CD4-positive, alpha-beta T cell treated with Interleukin-21 for 1 hour (primary cell): ENCODE measurements around the gene PKD1.

Source experiments
- DNase-seq: peaks from one replicate; pipeline ENCODE4 v3.0.0-alpha.2; 2020

Gene PKD1

DNA sequence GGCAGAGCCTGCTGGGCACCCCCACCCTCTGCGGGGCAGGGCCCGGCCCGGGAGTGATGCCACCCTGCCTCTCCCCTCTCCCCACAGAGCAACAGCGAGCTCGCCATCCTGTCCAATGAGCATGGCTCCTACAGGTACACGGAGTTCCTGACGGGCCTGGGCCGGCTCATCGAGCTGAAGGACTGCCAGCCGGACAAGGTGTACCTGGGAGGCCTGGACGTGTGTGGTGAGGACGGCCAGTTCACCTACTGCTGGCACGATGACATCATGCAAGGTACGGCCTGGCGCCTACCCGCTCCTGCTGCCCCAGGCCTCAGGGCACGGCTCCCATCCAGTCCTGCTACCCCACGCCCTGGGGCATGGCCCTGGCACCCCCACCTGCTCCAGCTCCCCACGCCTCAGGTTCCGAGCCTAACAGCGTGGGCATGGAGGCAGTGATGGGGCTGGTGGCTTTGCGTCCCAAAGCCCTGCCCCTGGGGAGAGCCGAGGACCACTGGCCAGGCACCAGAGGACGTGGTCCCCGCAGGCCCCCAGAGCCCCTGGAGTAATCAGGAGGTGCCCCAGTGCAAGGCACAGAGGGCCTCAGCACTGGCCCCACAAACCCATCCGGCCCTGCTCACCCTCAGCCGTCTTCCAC, 49.5 kb downstream of the PKD1 start:
- no peak for DNase-seq

DNA sequence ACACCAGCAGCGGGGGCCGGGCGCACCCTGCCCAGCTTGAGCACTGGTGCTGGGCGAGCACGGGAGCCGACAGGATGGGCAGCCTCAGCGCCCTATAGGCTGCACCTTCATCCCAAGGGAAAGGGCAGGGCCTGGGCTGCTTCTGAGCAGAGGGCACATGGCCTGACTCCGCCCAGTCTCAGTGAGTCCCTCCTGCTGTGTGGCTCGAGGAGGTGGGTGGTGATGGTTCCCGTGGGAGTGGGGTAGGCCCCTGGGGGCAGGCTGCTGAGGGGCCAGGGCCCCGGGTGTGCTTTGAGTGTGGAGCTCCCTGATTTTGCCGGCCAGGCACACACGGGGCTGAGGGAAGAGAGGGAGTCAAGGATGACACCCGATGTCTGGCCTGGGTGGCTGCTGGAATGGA, 50.0 kb downstream of the PKD1 start:
- DNase-seq, result no peak

DNA sequence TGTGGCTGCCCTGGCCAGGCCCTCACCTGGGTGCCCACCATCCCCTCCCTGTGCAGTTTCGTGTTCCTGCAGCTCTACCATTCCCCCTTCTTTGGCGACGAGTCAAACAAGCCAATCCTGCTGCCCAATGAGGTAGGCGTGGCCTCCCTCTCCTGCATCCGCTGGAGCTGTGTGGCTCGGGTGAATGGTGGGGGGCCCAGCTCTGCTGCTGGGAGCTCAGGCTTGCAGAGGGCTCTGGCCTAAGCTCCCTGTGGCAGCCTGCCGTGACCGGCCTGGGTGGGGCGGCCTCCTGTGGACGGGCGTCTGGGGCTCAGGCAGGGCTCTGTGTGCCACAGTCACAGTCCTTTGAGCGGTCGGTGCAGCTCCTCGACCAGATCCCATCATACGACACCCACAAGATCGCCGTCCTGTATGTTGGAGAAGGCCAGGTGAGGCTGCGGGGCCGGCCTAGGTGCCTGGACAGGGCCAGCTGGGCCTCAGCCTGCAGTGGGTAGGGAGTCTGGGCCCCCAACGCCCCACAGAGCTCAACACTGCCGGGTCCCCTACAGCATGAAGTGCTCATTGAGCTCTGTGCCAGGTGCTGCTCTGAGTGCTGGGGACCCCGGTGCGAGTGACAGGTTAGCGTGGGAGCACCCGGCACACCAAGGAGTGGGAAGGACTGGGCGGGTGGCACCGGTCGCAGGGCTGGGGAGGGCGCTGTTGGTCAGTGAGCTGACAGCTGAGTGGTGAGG, 50.6 kb downstream of the PKD1 start:
- no peak for DNase-seq

DNA sequence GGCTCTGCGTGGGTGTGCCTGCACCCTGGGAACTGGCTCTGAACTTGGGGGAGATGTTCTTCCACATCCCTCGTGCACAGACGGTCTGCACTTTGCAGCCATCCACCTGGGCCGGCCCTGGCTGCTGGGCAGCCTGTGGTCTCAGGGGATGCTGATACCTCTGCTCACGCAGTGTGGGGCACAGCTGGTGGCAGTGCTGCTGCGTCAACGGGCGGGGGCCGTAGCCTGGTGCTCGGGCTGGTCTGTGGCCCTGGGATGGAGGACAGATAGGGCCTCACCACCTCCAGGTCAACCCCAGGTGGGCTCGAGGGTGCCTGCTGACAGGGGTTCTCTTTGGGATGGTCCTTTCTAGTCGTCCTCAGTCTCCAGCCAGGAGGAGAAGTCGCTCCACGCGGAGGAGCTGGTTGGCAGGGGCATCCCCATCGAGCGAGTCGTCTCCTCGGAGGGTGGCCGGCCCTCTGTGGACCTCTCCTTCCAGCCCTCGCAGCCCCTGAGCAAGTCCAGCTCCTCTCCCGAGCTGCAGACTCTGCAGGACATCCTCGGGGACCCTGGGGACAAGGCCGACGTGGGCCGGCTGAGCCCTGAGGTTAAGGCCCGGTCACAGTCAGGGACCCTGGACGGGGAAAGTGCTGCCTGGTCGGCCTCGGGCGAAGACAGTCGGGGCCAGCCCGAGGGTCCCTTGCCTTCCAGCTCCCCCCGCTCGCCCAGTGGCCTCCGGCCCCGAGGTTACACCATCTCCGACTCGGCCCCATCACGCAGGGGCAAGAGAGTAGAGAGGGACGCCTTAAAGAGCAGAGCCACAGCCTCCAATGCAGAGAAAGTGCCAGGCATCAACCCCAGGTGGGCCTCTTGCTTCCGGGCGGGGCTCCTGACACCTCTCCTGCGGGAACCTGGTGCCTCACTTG, 51.6 kb downstream of the PKD1 start:
- no peak for DNase-seq

- no peak for DNase-seq
These were observed 52.3 kb downstream of the PKD1 start for GRCh38 chr16:2083409-2083808.

GRCh38 chr16:2082983-2083364, 52.7 kb downstream of the PKD1 start:
- no peak for DNase-seq

DNA sequence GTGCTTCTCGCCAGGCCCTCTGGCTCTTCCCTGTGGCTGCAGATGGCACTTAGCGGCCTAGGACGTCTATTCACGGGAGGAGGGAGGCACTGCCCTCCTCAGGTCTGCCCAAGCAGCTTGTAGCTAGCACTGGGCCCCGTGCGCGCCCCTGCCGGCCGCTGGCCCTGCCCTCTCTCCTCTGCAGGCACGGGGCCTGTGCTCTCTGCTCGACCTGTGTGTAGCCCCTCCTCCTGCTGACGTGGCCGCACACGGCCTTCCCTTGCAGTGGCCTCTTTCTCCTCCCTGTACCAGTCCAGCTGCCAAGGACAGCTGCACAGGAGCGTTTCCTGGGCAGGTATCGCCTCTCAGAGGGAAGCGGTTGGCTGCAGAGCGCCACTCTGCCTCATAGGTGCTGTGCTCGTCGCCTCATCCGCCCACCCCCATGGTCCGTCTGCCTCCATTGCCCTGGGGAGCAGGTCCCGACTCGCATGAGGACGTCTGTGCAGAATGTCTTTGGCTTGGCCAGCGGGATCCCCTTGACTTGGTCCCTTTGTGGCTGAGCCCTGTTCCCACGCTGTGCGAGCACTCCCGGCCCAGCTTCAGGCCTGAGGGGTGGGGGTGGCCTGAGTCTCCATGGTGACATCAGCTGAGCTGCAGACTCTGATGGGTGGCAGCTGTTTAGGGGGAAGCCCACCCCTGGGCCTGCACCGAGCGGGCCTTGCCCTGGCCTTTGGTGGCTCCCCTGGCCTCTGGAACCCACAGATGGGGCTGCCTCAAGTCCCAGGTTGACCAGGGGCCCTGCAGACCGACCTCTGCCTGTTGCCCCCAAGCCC, 53.3 kb downstream of the PKD1 start:
- DNase-seq, result no peak

DNA sequence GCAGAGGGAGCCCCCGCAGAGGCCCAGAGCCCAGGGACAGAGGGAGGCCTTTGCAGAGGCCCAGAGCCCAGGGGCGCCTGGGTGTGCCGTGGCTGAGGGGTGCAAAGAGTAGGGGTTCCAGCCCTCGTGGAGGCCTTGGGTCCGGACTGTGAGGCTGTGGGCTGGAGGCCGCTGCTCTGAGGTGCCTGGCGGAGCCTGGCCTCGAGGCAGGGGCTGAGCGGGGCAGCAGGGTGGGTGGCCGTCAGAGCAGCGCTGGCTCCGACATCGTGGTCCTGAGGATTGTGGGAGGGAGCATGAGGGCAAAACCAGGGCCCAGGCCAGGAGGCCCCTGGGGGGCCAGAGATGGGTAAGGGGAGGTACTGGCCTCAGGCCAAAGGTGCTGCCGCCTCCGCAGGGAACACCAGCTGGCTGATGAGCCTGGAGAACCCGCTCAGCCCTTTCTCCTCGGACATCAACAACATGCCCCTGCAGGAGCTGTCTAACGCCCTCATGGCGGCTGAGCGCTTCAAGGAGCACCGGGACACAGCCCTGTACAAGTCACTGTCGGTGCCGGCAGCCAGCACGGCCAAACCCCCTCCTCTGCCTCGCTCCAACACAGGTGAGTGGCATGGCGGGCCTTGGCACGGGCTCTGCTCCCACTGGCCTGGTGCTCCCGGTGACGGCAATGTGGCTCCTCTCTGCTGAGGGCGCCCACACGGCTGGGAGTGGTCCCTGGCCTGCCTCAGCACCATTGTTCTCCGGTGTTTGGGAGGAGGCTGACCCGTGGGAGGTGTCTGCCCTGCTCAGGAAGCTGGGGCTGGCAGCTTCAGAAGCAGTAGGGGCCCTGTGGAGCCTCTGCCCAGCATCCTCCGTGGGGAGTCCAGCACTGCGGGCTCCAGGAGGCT, 54.3 kb downstream of the PKD1 start:
- no peak for DNase-seq

DNA sequence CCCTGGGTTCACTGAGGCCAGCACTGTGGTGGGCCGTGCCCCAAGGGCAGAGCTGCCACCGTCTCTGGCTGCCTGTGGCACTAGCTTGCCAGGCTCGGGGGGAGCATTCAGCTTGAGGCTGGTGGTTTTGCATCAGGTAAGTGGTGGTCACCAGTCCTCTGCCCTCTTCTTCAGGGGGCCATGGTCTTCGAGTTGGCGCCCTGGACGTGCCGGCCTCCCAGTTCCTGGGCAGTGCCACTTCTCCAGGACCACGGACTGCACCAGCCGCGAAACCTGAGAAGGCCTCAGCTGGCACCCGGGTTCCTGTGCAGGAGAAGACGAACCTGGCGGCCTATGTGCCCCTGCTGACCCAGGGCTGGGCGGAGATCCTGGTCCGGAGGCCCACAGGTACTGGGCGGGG, 55.7 kb downstream of the PKD1 start:
- no peak for DNase-seq

DNA sequence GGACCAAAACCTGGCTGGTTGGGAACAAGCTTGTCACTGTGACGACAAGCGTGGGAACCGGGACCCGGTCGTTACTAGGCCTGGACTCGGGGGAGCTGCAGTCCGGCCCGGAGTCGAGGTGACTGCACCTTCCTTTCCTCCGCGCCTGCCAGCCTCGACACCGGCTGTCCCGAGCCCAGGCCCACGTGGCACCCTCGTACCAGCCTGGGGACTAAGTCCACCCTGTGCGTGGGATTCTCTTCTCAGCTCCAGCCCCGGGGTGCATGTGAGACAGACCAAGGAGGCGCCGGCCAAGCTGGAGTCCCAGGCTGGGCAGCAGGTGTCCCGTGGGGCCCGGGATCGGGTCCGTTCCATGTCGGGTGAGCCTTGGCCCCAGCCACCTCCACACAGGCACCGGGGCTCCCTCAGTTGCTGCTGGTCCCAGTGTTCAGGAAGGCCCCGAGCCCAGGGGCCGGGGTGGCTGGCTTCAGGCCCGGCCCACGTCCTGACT, 56.3 kb downstream of the PKD1 start:
- DNase-seq, result no peak

DNA sequence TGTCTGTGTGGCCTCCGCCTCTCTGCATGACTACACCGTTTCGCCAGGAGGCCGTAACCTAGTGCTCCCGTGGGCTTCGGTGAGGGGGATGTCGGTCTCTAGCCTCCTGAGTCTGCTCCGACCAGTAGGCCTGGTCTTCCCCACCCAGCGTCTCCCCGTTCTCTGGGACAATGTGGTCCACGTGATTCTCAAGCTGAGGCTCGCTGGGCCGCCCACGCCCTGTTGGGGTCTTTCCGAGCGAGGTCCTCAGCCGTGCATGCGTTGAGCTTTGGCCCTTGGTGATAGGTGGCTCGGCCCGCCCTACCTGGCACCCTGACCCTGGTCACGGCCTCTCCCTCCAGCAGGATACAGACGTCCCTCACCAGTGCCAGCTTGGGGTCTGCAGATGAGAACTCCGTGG, 57.0 kb downstream of the PKD1 start:
- no peak for DNase-seq

DNA sequence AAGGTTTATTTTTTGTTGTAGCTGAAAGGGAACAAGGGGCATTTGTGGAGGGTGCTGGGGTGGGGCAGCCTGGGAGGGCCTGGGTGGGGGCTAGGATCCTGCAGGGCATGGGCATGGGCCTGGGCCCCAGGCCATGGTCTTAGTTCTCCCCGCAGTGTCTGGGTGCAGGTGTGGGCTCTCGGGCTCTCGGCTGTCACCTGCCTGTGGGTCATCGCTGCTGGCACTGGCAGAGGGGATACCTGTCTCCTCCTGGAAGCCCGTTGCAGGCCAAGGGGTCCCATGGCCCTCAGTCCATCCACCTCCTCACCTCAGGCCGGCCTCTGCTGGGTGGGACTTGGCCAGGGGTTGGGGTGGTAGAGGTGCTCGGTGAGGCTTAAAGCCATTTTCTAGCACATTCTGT, 57.6 kb downstream of the PKD1 start:
- no peak for DNase-seq

DNA sequence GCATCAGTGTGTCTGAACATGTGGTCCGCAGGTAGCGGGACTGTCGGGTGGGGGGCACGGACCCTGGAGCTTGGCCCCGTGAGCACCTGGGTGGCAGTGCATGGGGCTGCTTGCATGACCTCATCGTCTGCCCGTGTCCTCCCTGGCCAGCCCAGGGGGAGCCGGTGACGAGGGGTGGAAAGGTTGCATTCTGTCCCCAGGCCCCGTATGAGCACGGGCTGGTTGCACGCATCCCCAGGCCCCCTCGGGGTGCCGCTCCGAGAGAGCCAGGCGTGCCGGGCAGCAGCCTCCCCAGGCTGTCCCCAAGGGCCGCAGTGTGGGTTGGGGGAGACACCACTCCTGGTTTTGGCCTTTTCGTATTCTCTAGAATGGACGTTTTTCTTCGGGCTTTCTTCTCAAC, 58.0 kb downstream of the PKD1 start:
- no peak for DNase-seq

DNA sequence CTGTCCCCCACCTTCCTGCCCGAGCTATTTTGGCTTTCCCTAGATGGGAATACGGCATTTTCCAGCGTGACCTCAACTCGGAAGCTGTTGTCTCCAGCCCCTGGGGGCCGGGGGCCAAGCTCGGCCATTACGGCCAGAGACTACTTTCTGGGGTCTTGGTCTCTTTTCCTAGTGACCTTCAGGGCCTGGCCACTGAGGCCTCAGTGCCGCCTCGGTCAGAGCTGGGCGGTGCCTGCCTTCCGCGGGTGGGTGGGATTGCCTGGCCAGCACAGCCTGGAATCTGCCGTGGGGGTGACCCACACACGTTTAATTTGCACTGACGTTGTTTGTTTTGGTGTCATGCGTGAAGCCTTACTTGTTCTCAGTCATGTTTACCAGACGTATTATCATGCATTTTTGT, 58.7 kb downstream of the PKD1 start:
- DNase-seq, result no peak

- no peak for DNase-seq
These were observed 59.4 kb downstream of the PKD1 start for GRCh38 chr16:2076072-2076865.

- DNase-seq, result no peak
These were observed 60.1 kb downstream of the PKD1 start for GRCh38 chr16:2075631-2076030.

- DNase-seq, result no peak
These were observed 61.6 kb downstream of the PKD1 start for GRCh38 chr16:2074071-2074470.

DNA sequence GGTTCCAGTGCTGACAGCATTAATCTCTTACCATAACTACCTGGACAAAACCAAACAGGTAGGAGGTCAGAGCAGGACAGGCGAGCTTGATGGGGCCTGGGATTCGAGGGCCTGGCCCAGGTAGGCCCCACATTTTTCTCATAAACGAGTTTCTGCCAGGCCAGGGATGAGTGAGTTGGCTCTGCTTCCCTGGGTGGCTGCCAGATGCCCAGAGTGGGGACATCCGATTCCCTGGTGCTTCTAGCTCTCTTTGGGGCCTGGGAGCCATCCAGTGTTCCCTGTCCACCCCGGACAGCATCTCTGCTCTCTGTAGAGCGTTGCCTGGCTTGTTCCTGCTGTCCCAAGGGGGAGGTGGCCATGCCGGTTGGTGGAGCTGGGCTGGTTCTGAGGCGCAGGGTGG, 62.8 kb downstream of the PKD1 start:
- DNase-seq, result no peak

- no peak for DNase-seq
These were observed 64.1 kb downstream of the PKD1 start for GRCh38 chr16:2071454-2072202.
